Activated CD8-positive, alpha-beta memory T cell treated with anti-CD3 and anti-CD28 coated beads for 1 hour (primary cell): ENCODE measurements around the gene ANO4.

Experiments
- DNase-seq, 2 donors: peaks; one replicate each; pipeline ENCODE4 v3.0.0-alpha.2; 2020; ENCODE audit warnings: low read depth in 1 of 2; ENCODE audit errors: extremely low read depth in 1 of 2

ANO4 gene

DNA sequence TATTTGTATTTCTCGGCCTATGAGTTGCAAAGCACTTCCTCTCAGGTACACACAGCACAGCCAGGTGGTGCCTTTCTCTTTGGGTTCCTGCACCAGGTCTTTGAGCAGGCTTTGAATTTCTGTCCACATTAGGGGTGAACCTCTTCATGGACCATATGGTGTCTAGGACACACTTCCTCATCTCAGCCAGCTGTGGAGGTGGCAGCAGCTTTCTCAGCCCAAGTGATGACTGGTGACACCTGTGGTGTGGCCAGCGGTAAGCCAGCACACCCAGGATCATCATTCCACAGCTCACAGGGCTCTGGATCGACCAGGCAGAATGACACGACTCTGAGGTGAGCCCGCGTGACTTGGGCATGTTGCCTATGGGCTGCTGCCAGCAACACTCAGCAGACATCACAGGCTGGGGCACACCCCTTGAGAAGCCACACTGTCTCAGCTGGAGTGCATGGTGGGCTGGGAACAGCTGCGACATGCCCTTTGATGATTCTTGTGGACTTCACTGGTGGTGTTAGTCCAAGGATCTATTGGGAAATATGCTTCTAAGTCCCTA is 378.7 kb downstream of the ANO4 start:
- no peak for DNase-seq

- DNase-seq: no peak
Measured at GRCh38 chr12:101174541-101174940, 380.0 kb downstream of the ANO4 start.
